Epidermal melanocyte (primary cell): ENCODE measurements around the gene MED1.
"Not testable (repeated sequence)": the region's sequence is repeated elsewhere in the genome, so short reads cannot be mapped to it uniquely, and the experiment has no call there.

Source experiments
- DNase-seq: peaks from one replicate; pipeline ENCODE4 v3.0.0; 2011; ENCODE audit warnings: low spot score; ENCODE audit not compliant: insufficient read length

The MED1 gene

DNA sequence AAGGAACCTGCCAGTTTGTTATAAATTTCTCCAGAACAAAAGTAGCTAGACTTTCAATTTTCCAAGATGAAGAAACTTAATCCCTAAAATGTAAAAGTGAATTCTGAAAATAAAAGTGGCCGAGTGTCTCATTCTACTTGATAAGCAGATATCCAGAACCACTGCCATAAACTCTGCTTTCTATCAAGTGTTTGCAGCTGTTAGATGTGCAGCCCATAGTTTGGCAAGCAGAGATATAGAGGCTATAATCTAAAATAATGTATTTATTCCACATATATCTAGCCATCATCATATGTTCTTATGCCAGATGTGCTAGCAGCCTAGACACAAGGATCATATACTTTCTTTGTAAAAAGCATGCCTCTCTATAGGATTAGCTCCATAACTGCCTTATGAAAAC, 34.9 kb downstream of the MED1 start:
- no peak for DNase-seq

DNA sequence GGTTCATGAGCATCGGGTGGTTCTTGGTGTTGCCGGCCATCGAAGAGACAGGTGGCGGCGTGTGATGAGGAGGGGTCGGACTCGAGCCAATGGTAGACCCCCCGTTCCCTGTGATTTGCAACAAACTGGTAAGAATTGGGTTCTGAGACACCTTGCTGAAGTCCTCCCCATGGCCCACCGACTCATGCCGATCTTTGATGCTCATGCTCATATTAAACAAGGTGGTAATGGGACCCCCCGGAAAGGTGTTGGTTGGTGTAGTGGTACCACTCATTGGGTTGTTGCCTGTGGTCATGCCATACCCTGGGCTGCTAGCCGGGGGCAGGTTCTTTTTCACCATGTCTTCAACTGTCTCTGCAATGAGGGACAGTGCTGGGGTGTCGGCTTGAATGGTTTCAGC, 40.8 kb downstream of the MED1 start:
- no peak for DNase-seq

DNA sequence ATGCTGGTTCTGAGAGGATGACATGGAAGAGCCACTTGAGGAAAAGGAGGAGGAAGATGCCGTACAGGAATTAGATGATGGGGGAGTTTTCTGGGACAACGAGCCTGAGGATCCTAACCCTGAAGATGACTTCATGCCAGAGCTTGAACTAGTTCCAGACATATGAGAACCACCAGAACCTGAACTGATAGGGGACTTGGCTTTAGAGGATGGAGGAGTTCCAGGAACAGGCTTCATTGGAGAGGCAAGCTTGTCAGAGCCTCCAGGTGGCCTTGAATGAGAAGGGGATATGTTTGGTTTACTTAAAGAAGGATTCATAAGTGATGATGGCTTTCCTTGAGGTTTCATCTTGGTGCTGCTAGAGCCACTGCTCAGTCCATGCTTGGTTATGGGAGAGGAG, 42.7 kb downstream of the MED1 start:
- DNase-seq = no peak

DNA sequence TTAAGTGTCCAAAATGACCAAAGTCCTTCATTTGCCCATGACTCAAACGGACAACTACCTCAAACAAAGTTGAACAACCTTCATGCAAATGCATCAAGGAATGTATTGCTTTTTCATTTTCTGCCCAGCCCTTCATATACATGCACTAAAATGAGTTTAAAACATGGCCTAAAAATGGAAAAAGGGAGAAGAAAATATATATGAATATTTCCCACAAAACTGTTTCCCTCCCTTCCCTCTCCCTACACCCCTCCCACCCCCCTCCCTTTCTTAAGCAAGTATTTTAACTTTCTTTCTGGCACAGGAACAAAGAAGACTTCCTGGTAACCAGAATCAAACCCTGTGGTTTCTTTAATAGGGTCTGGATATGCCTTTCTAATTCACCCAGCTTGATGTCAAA, 44.1 kb downstream of the MED1 start:
- no peak for DNase-seq

DNA sequence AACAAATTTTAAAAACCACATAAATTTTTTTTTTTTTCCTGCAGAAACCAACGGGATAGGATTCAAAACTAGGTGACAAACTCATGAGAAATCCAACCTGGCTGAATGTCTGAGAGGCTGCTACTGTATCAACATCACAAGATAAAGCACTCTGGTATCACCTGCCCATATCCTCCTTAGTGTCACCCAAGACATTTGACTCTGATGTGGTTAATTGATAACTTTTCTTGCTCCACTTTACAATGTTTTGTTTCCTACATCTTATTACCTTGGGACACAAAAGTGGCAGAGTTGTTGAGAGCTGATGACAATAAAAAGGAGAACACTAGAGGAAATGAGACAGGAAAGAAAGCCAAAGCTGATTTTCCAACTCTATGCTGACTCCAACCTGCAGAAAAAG, 45.6 kb downstream of the MED1 start:
- DNase-seq = no peak

DNA sequence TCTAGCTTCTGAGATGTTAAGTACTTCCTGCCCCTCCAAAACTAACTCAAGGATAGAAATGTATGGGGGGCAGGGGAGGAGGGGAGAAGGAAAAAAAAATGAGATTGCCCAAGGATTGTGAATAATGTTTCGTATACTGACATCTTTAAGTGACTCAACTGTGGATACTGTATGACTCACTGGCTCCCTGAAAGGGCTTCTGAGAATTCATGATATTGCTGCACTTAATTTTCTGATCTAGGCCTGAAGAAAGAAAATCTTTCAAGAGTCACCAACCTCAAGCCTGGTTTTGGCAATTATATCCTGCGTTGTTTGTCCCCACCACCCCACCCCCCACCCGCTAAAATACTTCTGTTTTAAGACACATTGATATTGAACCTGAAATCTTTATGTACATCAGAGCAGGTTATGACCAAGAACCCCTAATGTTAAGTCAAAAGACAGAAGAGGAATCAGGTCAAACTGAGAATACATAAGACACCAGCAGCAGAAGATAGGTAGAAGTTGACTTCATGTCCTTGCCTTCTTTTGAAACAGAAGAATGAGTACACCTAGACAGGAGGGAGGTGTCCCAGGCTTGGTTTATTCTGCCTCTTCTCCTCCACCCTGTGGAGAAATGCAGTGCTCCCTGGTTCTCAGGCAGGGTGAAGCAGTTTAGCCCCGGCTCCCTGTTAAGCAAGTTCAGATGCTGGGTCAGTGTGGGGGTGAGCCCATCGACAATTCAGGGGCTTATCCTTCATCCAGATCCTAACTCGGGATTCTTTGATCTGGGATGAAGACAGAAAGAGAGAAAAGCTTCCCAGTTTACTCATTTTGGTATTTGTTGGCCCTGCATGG, 46.3 kb downstream of the MED1 start:
- no peak for DNase-seq

DNA sequence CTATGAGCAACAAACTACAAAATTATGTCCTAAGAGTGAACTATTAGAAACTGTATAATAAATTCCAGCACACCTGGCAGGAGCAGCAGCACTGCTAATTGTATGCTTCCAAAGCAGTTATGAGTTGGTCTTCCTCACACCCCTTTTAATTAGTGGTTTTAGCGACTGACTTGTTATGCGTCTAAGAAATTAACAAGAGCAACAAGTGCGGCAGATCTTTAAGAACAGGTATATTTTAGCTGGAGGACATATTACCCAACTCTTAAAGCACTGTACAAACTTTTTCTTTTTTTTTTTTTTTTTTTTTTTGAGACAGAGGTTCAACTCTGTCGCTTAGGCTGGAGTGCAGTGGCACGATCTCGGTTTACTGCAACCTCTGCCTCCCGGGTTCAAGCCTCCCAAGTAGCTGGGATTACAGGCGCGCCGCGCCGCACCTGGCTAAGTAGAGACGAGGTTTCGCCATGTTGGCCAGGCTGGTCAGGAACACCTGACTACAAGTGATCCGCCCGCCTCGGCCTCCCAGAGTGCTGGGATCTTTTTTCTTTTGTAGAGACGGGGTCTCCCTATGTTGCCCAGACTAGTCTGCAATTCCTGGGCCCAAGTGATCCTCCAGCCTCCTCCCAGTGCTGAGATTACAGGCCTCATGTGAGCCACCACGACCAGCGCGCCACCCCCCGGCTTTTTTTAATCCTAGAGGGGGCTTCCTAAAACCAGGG, 48.0 kb downstream of the MED1 start:
- DNase-seq = no peak

DNA sequence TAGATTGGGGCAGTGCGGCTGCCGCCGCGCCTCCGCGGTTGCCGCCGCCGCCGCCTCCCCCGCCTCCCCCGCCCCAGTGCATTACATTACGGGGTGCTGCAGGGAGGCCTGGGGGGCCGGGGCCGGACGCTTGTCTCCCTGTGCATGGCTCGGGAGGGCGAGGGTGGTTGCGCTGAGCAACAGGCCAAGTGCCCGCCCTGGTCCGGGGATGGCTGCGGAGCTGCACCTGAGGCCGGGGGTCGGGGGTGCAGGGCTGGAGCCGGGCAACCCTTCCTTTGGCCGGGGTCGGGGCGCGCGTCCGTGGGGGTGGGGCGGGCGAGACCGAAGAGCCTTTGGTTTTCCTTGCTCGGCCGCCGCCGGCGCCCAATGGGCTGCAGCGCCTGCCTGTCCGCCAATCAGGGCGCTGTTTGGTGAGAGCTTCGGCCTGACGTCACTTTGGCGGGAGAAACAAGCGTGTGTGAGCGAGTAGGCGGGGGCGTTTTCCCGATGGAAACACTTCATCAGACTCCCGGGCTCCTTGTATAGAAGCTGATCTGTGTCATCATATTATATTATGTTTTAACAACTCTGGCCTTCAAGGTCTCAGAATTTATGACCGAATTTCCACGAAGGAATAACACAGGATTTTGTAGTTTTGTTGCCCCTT, 48.7 kb downstream of the MED1 start:
- peak; percentile 94 for DNase-seq

DNA sequence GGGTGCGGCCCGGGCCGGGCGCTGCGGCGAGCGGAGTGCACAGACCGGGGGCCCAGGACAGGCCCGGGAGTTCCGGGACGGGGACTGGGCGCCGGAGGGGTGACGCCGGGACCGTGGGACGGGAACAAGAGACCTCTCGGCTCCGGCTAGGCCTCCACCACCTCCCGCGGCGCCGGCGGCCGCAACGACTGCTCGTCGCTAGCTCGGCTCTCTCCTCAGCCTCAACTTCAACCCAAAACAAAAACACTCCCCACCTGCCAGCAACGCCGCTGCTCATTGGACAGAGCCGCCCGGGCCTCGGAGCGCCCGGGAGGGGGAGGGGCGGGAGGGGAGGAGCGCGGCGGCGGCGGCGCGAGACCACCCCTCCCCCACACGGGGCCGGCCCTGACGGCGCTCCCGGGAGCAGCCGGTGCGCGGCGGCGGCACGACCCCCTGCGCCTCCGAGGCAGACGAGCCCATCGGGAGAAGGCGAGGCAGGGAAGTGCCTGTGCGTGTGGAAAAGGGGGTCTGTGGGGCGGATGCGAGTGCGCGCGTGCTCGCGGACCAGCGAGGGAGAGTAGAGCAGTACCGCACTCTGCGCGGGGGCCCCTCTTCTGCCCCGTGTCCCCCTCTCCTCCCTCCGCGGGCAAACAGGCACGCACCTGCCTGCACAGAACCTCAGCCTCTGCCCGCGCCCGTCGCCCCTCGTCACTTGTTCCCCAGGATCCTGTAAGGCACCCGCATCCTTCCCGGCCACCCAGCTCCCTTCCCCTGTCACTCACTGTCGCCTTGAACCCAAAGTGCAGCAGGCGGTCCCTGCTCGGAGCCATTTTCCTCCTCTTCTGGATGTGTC, 49.4 kb downstream of the MED1 start, which contains the start of gene FBXL20:
FBXL20 (minus strand) TSS at position 215 of the 832 bp plus-strand sequence. CDS start 224 bp downstream, outside the sequence.
- peak; percentile 95 for DNase-seq

DNA sequence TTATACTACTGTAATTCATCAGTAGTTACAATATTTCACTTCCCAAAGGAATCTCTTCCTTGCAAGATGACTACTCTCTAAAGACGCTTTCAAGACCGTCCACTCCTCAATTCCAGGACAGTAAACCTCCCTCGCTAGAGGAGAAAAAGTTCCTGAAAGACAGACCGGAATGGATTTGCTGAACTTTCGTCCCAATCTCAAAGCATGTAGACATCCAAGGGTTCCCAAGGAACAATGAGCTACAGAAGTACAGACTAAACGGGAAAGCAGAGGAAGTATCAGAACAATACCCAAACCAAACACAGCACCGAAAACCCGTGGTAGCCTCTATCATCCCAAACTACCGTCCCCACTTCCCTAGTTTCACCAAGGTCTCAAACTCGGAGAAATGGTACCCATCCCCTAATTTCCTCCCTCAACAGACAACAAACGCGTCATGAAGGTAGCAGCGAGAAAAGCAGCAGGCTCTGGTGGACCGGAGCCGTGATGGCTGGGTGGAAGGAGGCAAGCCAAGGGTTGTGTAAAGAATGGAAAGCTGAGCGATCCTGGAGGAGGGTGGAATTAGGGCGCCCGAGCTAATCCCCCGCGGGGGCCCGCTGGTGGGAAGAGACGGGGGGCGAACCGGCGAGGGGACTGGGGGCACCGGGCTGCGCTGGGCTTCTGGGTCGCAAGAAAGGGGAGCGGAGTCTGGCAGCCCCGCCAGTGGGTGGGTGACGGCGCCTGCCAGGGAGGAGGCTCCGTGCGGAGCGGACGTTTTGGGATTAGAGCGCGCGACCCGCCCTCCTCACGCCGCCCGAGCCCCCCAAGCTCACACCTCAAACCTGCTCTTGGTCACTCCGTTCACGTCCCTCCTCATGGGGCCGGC, 50.3 kb downstream of the MED1 start:
- no peak for DNase-seq

DNA sequence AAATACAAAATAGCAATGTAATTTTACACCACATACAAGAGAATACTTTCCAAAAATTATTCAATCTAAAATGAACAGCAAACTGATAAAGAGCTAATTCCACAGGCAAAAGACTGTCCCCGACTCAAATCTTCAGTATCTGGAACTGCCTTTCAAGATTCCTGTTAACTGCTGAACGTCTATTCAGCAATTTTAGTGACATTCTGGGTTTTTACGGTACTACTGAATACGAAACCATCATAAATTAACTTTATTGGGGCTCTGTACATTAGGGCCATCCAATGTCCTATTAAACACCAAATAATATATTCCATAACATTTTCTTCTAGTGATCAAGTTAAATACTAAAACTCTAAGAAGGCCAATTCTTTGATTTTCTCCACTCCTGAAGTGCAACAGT, 51.3 kb downstream of the MED1 start:
- no peak for DNase-seq

DNA sequence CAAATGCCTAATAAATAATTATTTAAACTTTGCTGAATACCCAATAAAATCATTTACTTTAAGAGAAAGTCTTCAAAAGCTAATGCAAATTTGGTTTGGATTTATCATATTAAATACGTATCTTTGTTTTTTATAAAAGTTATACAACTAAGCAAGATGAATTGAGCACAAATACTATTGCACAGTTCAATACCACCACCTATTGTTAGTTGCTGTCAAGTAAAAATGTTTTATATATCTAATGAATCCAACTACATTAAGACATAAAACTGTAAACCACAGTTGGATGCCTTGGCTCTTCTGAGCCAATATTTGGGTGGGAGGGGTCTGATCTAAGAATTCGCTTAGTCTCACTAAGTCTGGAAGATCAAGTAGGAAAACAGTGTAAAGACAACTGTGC, 57.3 kb downstream of the MED1 start:
- DNase-seq = no peak

DNA sequence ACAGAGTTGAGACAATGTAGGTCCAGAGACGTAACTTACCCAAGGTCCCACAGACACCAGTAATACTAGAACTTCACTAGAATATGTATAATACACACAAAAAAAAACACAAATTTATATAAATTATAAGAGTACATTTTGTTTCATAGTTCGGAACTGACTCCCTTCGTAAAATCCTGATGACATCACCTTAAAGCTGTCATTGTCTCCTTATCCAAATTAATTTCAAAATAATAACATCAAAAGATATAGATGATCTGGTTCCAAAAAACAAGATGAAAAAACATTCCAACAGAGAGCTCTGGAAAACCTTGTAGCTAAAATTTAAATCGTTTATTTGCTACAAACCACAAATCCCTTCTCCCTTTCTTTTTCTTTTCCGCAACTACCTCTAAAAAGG, 59.6 kb downstream of the MED1 start:
- DNase-seq = no peak

DNA sequence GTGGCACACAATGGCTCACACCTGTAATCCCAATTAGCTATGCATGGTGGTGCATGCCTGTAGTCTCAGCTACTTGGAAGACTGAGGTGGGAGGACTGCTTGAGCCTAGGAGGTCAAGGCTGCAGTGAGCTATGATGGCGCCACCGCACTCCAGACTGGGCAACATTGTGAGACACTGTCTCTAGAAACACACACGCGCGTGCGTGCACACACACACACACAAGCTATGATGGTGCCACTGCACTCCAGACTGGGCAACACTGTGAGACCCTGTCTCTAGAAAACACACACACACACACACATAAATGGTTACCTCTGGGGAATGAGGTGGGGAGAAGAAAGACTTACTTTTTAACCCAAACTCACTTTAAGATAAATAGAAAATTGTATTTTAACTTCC, 66.0 kb downstream of the MED1 start:
- no peak for DNase-seq

DNA sequence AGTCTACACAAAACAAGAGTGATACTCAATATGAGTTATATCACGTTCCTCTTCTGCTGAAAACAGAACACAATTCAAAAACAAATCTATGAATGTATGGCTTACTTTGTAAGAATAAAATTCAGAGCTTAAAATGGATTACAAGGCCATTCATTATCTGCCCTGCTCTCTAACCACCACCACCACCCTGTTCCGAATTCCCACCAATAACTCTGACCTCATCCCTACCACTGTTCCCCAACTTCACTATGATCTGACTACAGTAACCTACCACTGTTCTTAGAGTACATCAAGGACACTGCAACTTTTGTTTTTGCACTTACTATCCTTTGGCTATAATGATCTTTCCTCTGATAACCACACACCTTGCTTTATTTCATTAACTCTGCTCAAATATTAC, 70.9 kb downstream of the MED1 start:
- no peak for DNase-seq

DNA sequence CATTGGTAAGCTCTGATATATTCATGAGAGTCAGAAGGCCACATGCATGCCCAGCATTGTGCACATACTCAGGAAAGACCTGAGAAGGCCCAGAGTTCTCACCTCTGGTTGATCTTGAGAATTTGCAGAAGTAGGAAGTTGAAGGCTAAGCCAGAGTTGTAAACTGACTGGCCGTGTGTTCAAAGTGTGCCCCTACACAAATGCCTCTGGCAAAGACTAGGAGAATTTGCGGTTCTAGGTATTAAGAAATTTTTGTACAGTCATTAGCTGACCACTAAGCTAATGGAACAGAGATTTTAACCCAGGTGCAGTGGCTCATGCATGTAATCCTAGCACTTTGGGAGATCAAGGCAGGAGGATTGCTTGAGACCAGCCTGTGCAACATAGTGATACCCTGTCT, 74.6 kb downstream of the MED1 start:
- no peak for DNase-seq

DNA sequence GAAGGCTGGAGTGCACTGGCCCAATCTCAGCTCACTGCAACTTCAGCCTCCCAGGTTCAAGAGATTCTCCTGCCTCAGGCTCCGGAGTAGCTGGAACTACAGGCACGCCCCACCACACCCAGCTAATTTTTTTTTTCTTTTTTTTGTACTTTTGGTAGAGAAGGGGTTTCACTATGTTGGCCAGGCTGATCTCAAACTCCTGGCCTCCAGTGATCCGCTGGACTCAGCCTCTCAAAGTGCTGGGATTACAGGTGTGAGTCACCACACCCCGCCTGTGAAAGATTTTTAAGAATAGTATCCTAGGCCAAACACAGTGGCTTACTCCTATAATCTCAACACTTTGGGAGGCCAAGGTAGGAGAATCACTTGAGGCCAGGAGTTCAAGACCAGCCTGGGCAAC, 83.3 kb downstream of the MED1 start:
- DNase-seq = not testable (repeated sequence)

DNA sequence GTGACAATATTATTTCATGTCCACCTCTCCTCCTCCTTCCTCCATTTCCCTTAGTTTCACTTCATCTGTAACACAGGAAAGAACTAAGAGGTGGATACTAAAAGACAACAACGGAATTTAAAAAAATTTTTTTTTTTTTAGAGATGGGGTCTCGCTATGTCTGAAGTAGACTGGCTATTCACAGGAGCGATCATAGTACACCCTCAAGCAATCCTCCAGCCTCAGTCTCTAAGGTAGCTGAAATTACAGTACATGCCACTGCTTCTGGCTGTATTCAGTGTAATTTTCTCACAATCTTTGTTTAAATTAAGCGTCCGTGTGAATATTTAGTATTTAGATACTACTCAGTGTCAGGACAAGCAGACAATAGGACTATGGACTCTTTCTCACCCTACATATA, 85.2 kb downstream of the MED1 start:
- DNase-seq = no peak

DNA sequence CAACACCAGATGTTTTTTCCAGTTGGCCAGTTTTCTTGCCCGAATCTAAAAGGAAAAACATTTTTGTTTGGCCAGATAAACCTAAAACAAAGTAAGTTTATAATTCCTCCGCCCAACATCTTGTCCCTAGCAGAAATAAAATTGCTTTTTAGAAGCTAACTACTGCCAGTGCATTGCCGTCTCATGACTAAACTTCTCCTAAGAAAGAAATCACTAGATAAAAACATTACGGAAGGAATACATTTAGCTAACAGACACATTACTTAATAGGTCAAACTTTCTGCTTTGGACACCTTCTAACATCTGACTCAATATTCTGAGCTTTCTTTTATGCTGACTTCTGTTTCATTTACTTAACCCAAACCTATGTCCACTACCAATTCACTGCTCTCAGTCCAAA, 85.8 kb downstream of the MED1 start:
- no peak for DNase-seq

DNA sequence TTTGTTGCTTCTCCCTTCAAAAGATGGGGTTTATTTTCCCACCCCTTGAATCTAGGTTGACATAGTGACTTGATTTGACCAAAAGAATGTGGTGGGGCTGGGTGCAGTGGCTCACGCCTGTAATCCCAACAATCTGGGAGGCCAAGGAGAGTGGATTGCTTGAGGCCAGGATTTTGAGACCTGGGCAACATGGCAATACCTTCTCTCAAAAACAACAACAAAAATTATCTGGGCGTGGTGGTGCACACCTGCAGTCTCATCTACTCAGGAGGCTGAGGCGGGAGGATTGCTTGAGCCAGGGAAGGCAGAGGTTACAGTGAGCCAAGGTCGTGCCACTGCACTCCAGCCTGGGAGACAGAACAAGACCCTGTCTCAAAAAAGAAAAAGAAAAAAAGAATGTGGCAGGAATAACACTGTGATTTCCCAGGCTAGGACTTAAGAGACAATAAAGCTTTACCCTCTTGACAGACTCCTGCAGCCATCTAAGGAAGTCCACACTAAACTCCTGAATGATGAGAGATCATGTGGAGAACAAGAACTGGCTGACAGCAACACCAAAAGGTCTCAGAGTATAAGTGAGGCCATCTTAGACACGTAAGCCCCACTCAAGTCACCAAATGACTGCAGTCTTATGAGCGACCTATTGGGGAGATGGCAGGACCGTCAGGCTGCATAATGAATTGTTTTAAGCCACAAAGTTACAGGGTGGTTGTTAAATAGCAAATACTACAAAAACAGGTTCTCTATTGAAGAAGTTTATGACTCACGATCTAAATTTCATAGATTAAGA, 86.6 kb downstream of the MED1 start:
- no peak for DNase-seq
